Left cardiac atrium (tissue), 4 donors: ENCODE measurements around the gene GARS1. TPM values are rescaled to one million over a fixed set of nuclear protein-coding genes. Genes with fewer than 3 reads are reported as not detected.

Source experiments
- ATAC-seq, 2 donors: fragments of 200-7000 bp; cut with Tn5 transposase; one replicate each; pipeline ENCODE4 v1.9.1; 2020; ENCODE audit warnings: mild to moderate bottlenecking in 2 of 2, moderate library complexity in 2 of 2
- DNase-seq: peaks from one replicate; pipeline ENCODE4 v3.0.0-alpha.2; 2020
- intact Hi-C, 2 donors: fragments of 100-400 bp; cut with DNase I; formaldehyde crosslinking; loops; one replicate each; pipeline versions ENCODE4 v1.14.1 to v1.15.1; 2022 to 2023
- total RNA-seq, 2 donors: library from RNA; stranded (reverse); fragmentation: NEBNext Ultra II Directional; extraction: Animal tissue kit (Norgen Biotek cat#: 25700); gene quantifications; one replicate each; pipeline ENCODE4 v1.2.1, GENCODE V29; 2021
- donor health status: DM: no; HTN: yes; CAD: no.
- donor health status: DM: no; HTN: yes; CAD: no; lungs with severe emphysema.
- donor health status: DM: yes; HTN: yes; CAD: no.
- donor health status: Dilated cardiomyopathy.

GARS1 gene
- total RNA-seq, 2 donors from 2014 or later, result 38.8 to 62.0 TPM

GRCh38 chr7:30664184-30664885, 69.7 kb downstream of the GARS1 start:
- ATAC-seq (no peak), DNase-seq (no peak)
- intact Hi-C loops, result no loop called here

- ATAC-seq (no peak), DNase-seq (no peak)
- intact Hi-C loops, result no loop called here
Measured at GRCh38 chr7:30665043-30665442, 70.4 kb downstream of the GARS1 start.

GRCh38 chr7:30665449-30665848, 70.8 kb downstream of the GARS1 start:
- no peak for DNase-seq
- no peak for ATAC-seq
- intact Hi-C loops, result no loop called here

- intact Hi-C loops, result no loop called here
- ATAC-seq, result no peak
- DNase-seq, result no peak
Measured at GRCh38 chr7:30667172-30667571, 72.5 kb downstream of the GARS1 start.

GRCh38 chr7:30668102-30668501, 73.4 kb downstream of the GARS1 start:
- no peak for ATAC-seq

GRCh38 chr7:30671793-30672465, 77.3 kb downstream of the GARS1 start:
- intact Hi-C loops, result no loop called here
- ATAC-seq (peak; percentile 39 to 68), DNase-seq (peak; percentile 48)

More at GRCh38 chr7:30668102-30668501, 73.4 kb downstream of the GARS1 start:
- DNase-seq, result no peak
- intact Hi-C loops, result no loop called here

GRCh38 chr7:30674420-30674819, 79.7 kb downstream of the GARS1 start:
- ATAC-seq (no peak), DNase-seq (no peak)
- intact Hi-C loops, result no loop called here

- peak in 1 of 2 donors; percentile 28 for ATAC-seq
- intact Hi-C loops, result no loop called here
- no peak for DNase-seq
Measured at GRCh38 chr7:30674876-30675275, 80.2 kb downstream of the GARS1 start.

GRCh38 chr7:30678805-30679204, 84.1 kb downstream of the GARS1 start:
- intact Hi-C loops, result no loop called here
- DNase-seq (no peak), ATAC-seq (no peak)

- intact Hi-C loops, result no loop called here
- no peak for ATAC-seq
- DNase-seq, result no peak
Measured at GRCh38 chr7:30679664-30680063, 85.0 kb downstream of the GARS1 start.

GRCh38 chr7:30681331-30681797, 86.7 kb downstream of the GARS1 start:
- ATAC-seq (no peak), DNase-seq (no peak)
- intact Hi-C loops, result no loop called here

- DNase-seq (no peak), ATAC-seq (peak; percentile 15 to 29)
- intact Hi-C loops, result no loop called here
Measured at GRCh38 chr7:30681815-30682211, 87.1 kb downstream of the GARS1 start.

GRCh38 chr7:30682212-30683083, 87.8 kb downstream of the GARS1 start, which contains the start of gene CRHR2:
TSS of gene CRHR2 (minus strand) at chr7:30682456. CDS start at chr7:30682280, 176 bp downstream.
- intact Hi-C loops, result no loop called here
- ATAC-seq (peak; percentile 63 to 67), DNase-seq (peak; percentile 42)

- intact Hi-C loops, result no loop called here
- ATAC-seq, result no peak
- DNase-seq, result no peak
Measured at GRCh38 chr7:30683306-30683705, 88.6 kb downstream of the GARS1 start.

Other genes with a start within 250 kb of the GARS1 start
- gene NOD1, start 116.1 kb upstream of the GARS1 start, total RNA-seq, result 10 to 100 TPM; 10.6 to 18.1 TPM
- gene GGCT, start 90.0 kb upstream of the GARS1 start, total RNA-seq, result 10 to 100 TPM; 22.0 to 31.7 TPM
- gene CRHR2, start 87.6 kb downstream of the GARS1 start, total RNA-seq, result under 1 TPM; 0.16 to 0.44 TPM
- gene INMT, start 157.3 kb downstream of the GARS1 start, total RNA-seq, result 10 to 100 TPM; 47.7 to 94.5 TPM
- gene MINDY4, start 176.5 kb downstream of the GARS1 start, total RNA-seq, result 1 to 10 TPM; 3.9 to 5.1 TPM